HG03108 (cell line): ENCODE results near the gene RILP.

ENCODE experiments used
- ATAC-seq: cut with Tn5 transposase; IDR thresholded peaks from one replicate; pipeline ENCODE4 v1.9.1; 2021; ENCODE audit warnings: moderate library complexity; ENCODE audit not compliant: unreplicated experiment

The RILP gene

DNA sequence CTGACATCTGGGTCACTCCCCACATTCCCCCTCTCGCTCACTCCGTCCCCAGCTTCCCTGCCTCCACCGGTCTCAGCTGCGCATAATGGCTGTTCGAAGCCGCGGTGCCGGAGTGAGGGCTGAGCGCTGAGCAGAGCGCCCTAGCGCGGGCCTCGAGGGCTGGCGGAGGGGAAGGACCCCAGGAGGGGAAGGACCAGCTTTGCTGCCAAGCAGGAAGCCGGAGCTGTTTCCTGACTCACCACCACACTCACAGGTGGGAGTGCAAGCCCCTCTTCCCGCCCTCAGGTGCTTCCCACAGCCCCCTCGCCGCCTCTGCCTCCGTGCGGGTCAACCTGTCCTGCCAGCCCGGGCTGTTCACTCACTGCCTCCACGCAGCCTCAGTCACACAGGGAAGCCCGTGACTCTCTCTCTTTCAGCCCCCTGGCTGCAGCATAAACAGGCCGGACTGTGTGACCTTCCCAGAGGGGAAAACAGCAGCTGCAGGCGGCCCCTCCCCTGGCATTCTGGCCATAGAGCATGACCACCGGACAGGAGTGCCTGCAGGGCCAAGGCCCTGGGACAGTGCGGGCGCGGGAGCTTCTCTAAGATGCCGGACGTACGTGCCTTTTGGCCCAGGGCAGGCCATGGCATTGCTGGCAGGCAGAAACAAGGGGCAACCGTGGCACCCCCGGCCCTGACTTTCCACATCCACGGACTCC, 44.7 kb downstream of the RILP start:
- ATAC-seq, result no peak

DNA sequence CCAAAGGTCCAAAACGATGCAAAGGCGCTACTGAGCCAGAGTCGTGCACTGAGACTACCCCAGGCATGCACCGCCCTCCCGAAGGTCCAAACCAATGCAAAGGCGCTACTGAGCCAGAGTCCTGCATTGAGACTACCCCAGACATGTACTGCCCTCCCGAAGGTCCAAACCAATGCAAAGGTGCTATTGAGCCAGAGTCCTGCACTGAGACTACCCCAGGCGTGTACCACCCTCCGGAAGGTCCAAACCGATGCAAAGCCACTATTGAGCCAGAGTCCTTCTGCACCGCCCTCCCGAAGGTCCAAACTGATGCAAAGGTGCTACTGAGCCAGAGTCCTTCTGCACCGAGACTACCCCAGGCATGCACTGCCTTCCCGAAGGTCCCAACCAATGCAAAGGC, 48.1 kb downstream of the RILP start:
- no peak for ATAC-seq

- no peak for ATAC-seq
These were observed 51.1 kb downstream of the RILP start for GRCh38 chr17:1598399-1599095.

DNA sequence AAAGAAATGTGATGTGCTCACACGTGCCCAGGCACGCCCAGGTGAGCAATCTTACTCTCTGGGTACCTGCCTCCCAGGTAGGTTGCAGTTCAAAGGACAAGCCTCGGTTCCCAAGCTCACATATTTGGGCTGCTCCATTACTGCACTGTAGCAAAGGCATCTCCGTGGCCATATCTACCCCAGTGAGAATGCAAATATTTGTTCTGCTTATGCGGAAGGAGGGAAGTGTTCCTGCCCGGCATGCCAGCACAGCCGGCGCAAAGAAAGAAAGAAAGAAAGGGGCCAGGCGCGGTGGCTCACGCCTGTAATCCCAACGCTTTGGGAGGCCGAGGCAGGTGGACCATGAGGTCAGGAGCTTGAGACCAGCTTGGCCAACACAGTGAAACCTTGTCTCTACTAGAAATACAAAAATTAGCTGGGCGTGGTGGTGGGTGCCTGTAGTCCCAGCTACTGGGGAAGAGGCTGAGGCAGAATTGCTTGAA, 51.8 kb downstream of the RILP start:
- ATAC-seq, result no peak
